ENCODE data around the gene TMEM37. TPM values are rescaled to one million over a fixed set of nuclear protein-coding genes. Genes with fewer than 3 reads are reported as not detected.

TMEM37 gene
- total and polyA plus RNA-seq, 2 of the 13 experiments (the other 11 are each of a cell fraction or from before 2014, with no cell fraction given) = 37.7 to 115 TPM

DNA sequence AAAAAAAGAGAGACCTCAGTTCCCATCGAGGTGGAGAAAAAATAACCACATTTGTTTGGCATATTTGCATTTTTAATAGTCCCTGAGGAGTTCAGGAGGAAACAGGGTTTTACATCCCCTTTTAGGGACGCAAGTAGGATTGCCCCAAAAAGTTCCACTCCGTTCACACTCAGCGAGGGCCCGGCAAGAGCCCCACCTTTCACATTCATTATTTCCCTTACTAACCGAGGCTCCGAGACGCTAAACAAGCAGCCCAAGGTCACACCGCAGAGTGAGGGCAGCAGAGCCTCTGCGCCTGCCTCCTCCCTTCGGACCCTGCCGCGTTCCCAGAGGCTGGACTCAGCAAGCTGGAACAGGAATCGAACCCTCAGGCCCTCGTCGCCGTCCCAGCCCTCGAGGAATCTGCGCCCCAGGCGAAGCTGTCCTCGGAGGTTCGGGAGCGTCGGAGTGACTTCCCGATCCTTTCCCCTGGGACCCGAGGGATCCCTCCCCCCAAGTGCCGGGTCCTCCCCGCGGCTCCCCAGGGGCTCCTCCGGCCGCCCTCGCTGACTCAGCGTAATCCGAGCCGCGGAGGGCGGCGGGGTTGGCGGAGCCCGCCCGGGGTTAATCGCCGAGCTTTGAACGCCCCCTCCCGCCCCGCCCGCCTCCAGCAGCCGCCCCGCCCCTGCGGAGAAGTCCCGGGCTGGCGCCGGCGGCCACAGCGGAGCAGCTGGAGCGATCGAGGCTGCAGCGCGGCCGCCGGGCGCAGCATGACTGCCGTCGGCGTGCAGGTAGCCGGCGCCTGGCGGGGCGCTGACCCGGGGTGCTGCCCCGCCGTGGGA is at the start of gene TMEM37 (continued):
- TF ChIP-seq ZNF280D (CRISPR knock-in tag; IDR thresholded peaks at IDR 0.05) = peak; percentile 93; the same call in 1 of the 2 replicates
- peak; percentile 90; the same call in 1 of the 2 replicates for TF ChIP-seq NCOA1 (CRISPR knock-in tag; IDR thresholded peaks at IDR 0.05)
- TF ChIP-seq MATR3 (CRISPR knock-in tag; IDR thresholded peaks at IDR 0.05) = 0 out of 2 replicates have a peak, but pooled peaks have one; percentile 33
- TF ChIP-seq ZNF280B (CRISPR knock-in tag; IDR thresholded peaks at IDR 0.05; ENCODE audit: borderline replicate concordance) = peak; percentile 48; the same call in 1 of the 2 replicates
- TF ChIP-seq TOE1 (CRISPR knock-in tag; IDR thresholded peaks at IDR 0.05) = no peak; the same call in none of the 2 replicates
- no peak; the same call in 1 of the 2 replicates for TF ChIP-seq ARID2 (CRISPR knock-in tag; IDR thresholded peaks at IDR 0.05; ENCODE audit: borderline replicate concordance)
- no peak for TF ChIP-seq SRY (CRISPR knock-in tag; IDR thresholded peaks at IDR 0.05)
- no peak; the same call in 1 of the 2 replicates for TF ChIP-seq ZNF776 (CRISPR knock-in tag; IDR thresholded peaks at IDR 0.05)
- peak; percentile 98 for TF ChIP-seq MAFF (IDR thresholded peaks at IDR 0.05; ENCODE audit: low read depth, low read length)
- TF ChIP-seq IKZF4 (CRISPR knock-in tag; IDR thresholded peaks at IDR 0.05; ENCODE audit: borderline replicate concordance, low read depth, not compliant biosample characterization) = peak; percentile 79
- TF ChIP-seq TAF1 (CRISPR knock-in tag; IDR thresholded peaks at IDR 0.05) = peak; percentile 58
- TF ChIP-seq ATF7-NPFF (CRISPR knock-in tag; IDR thresholded peaks at IDR 0.05; ENCODE audit: low read depth) = no peak
- no peak for TF ChIP-seq HNRNPH1 (optimal IDR thresholded peaks at IDR 0.05; ENCODE audit: low read depth, low read length)
- TF ChIP-seq, protein P1, sequence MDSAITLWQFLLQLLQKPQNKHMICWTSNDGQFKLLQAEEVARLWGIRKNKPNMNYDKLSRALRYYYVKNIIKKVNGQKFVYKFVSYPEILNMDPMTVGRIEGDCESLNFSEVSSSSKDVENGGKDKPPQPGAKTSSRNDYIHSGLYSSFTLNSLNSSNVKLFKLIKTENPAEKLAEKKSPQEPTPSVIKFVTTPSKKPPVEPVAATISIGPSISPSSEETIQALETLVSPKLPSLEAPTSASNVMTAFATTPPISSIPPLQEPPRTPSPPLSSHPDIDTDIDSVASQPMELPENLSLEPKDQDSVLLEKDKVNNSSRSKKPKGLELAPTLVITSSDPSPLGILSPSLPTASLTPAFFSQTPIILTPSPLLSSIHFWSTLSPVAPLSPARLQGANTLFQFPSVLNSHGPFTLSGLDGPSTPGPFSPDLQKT (CRISPR knock-in tag; IDR thresholded peaks at IDR 0.05; ENCODE audit: borderline replicate concordance) = no peak
- TF ChIP-seq ZNF33A (CRISPR knock-in tag; IDR thresholded peaks at IDR 0.05; ENCODE audit: borderline replicate concordance) = no peak
- TF ChIP-seq SIX1 (CRISPR knock-in tag; IDR thresholded peaks at IDR 0.05; ENCODE audit: borderline replicate concordance) = peak; percentile 97
- TF ChIP-seq ZNF574 (CRISPR knock-in tag; IDR thresholded peaks at IDR 0.05) = peak; percentile 66
- TF ChIP-seq RBM22 (optimal IDR thresholded peaks at IDR 0.05; ENCODE audit: low read length) = no peak
- TF ChIP-seq ZNF143 (CRISPR knock-in tag; IDR thresholded peaks at IDR 0.05) = no peak
- TF ChIP-seq RBAK (CRISPR knock-in tag; IDR thresholded peaks at IDR 0.05) = peak; percentile 66; the same call in 1 of the 2 replicates

Data from HepG2 (cell line).